Measurements from ENCODE around the gene NAIF1.

Gene NAIF1

GRCh38 chr9:128103589-128103962 is 36.5 kb upstream of the NAIF1 start:
- DNase-seq (ENCODE audit: low read depth, low spot score) = peak; percentile 94
- peak overlapping the region; percentile 43 for H3K4me3 ChIP-seq (ENCODE audit: low read length)

- peak; percentile 69 for DNase-seq (ENCODE audit: low read depth, low spot score)
- H3K4me3 ChIP-seq (ENCODE audit: low read length) = peak overlapping the region; percentile 43
Measured at GRCh38 chr9:128102861-128103588, 35.9 kb upstream of the NAIF1 start.

GRCh38 chr9:128102196-128102595 is 35.1 kb upstream of the NAIF1 start:
- H3K4me3 ChIP-seq (ENCODE audit: low read length) = no peak overlapping the region
- no peak for DNase-seq (ENCODE audit: low read depth, low spot score)

- H3K4me3 ChIP-seq (ENCODE audit: low read length) = no peak overlapping the region
- no peak for DNase-seq (ENCODE audit: low read depth, low spot score)
Measured at GRCh38 chr9:128101690-128102089, 34.6 kb upstream of the NAIF1 start.

GRCh38 chr9:128101231-128101661 is 34.1 kb upstream of the NAIF1 start:
- no peak for DNase-seq (ENCODE audit: low read depth, low spot score)
- H3K4me3 ChIP-seq (ENCODE audit: low read length) = no peak overlapping the region

- no peak overlapping the region for H3K4me3 ChIP-seq (ENCODE audit: low read length)
- no peak for DNase-seq (ENCODE audit: low read depth, low spot score)
Measured at GRCh38 chr9:128100581-128100980, 33.5 kb upstream of the NAIF1 start.

GRCh38 chr9:128099932-128100491 is 32.9 kb upstream of the NAIF1 start:
- no peak overlapping the region for H3K4me3 ChIP-seq (ENCODE audit: low read length)
- no peak for DNase-seq (ENCODE audit: low read depth, low spot score)

- DNase-seq (ENCODE audit: low read depth, low spot score) = no peak
- H3K4me3 ChIP-seq (ENCODE audit: low read length) = peak overlapping the region; percentile 62
Measured at GRCh38 chr9:128099231-128099931, 32.3 kb upstream of the NAIF1 start.

GRCh38 chr9:128098297-128099230 is 31.4 kb upstream of the NAIF1 start:
- H3K4me3 ChIP-seq (ENCODE audit: low read length) = peak overlapping the region; percentile 62
- peak; percentile 95 for DNase-seq (ENCODE audit: low read depth, low spot score)

GRCh38 chr9:128097543-128098296 is 30.6 kb upstream of the NAIF1 start:
- H3K4me3 ChIP-seq (ENCODE audit: low read length) = peak overlapping the region; percentile 62
- no peak for DNase-seq (ENCODE audit: low read depth, low spot score)

- no peak overlapping the region for H3K4me3 ChIP-seq (ENCODE audit: low read length)
- no peak for DNase-seq (ENCODE audit: low read depth, low spot score)
Measured at GRCh38 chr9:128096616-128097536, 29.8 kb upstream of the NAIF1 start.

- DNase-seq (ENCODE audit: low read depth, low spot score) = no peak
- no peak overlapping the region for H3K4me3 ChIP-seq (ENCODE audit: low read length)
Measured at GRCh38 chr9:128094950-128095544, 27.9 kb upstream of the NAIF1 start.

GRCh38 chr9:128094166-128094949 is 27.2 kb upstream of the NAIF1 start:
- no peak overlapping the region for H3K4me3 ChIP-seq (ENCODE audit: low read length)
- peak; percentile 67 for DNase-seq (ENCODE audit: low read depth, low spot score)

- no peak overlapping the region for H3K4me3 ChIP-seq (ENCODE audit: low read length)
- peak; percentile 69 for DNase-seq (ENCODE audit: low read depth, low spot score)
Measured at GRCh38 chr9:128093011-128093410, 25.9 kb upstream of the NAIF1 start.

- DNase-seq (ENCODE audit: low read depth, low spot score) = no peak
- H3K4me3 ChIP-seq (ENCODE audit: low read length) = no peak overlapping the region
Measured at GRCh38 chr9:128092199-128092977, 25.3 kb upstream of the NAIF1 start.

GRCh38 chr9:128091571-128091970 is 24.5 kb upstream of the NAIF1 start:
- DNase-seq (ENCODE audit: low read depth, low spot score) = no peak
- no peak overlapping the region for H3K4me3 ChIP-seq (ENCODE audit: low read length)
